ENCODE measurements around the gene PPHLN1.
"Not testable (repeated sequence)": the region's sequence is repeated elsewhere in the genome, so short reads cannot be mapped to it uniquely, and the experiment has no call there.

Gene PPHLN1

GRCh38 chr12:42323856-42324255 lies 2.1 kb upstream of the PPHLN1 start:
- no peak for FAIRE-seq

DNA sequence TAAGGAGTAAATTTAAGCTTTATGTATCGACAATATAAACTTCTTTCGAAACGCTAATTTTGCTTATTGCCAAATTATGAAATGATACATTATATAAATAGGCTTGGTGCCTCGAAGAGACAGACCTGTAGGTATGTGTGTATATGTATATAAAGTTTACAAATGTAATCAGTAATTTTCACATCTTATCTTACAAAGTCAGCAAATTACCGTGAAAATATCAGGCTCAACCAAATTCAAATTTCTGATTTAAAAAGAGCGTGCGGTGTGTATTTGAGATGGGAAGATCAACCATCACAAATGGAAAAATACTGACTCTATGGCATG lies 678 bp upstream of the PPHLN1 start:
- no peak for FAIRE-seq

DNA sequence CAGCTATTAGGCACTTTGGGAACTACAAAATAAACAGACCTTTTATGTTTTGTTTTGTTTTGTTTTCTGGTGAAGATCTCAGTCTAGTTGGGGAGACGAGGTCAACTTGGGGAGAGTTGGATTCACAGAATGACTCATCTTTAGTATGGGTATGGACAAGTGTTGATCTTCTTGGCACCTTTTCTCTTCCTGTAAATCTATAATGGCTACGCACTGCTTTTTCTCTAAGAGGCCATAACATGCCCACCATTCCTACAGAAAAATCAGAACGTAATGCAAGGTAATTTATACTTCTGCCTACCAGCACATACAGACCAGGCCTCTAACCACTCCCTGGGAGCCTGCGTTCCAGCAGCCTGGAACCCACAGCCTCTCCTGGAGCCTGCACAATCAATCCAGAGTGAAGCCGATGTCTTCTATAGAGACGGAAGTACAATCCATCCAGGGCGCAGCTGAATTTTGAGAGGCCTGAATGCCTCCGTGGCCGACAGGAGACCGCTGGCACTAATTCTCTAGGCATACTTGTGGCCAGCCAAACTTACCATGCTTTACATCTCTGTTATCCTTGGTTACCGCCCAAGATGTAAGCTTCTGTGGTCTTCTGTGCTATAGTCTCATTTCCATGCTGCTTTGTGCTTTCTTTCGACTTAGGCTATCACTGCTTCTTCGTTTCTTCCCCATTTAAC lies 717 bp downstream of the PPHLN1 start:
- FAIRE-seq: peak; percentile 5

DNA sequence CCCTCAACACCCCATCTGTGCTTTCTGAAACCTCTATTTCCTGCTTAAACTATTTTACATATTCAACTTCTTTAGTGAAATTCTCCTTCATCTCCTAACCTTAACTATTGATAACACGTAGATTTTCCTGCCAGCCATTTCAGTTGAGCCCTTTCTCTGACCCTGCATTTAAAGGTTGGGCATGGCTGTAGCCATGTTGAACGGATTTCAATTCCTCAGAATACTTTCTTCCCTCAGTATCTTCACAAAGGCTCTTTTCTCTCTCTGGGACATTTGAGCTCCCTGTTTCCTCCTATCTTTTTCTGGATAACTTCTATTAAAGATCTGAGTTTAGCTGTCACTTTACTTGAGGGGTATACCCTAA lies 1.2 kb downstream of the PPHLN1 start:
- no peak for FAIRE-seq

- not testable (repeated sequence) for FAIRE-seq
Observed at GRCh38 chr12:42330097-42330496, 4.1 kb downstream of the PPHLN1 start.

GRCh38 chr12:42332301-42333285 lies 6.6 kb downstream of the PPHLN1 start:
- FAIRE-seq: peak; percentile 99

DNA sequence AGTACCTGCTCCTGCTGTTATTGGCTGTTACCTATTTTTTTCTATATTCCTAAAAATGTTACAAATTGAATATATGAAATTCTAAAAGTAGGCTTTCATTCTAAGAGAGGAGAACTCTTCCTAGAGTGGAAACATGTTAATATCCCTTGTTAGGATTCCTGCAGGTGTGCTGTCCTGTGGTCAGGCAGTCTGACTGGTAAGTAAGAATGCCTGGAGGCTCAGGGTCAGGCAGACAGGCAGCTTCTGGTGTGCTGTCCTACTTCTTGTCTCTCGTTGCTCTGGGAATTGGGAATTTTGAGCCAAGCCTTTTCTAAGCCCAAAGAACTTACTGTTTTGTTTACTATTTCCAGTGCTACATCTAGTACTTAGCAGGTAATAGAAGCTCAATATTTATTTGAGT lies 10.3 kb downstream of the PPHLN1 start:
- no peak for FAIRE-seq

DNA sequence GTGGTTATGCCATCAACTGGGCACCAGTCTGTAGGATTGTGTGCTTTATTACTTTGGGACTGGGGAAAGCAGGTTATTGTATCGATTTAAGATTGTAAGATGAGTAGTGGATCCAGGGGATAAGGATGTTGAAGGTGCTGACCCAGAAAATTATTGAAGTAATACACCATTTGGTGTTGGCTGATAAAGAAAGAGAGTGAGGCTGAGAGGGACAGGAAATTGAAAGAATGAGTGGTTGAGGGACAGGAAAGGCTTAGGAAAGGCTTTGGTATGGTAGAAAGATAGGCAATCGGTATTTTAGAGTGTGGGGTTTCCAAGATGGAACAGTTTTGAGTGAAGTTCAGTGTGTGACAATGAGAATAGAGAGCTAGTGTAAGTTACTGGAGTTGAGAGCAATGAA lies 12.3 kb downstream of the PPHLN1 start:
- FAIRE-seq: no peak

- no peak for FAIRE-seq
Observed at GRCh38 chr12:42342028-42342427, 16.1 kb downstream of the PPHLN1 start.

GRCh38 chr12:42343721-42344120 lies 17.8 kb downstream of the PPHLN1 start:
- no peak for FAIRE-seq

- FAIRE-seq: no peak
Observed at GRCh38 chr12:42346403-42347002, 20.5 kb downstream of the PPHLN1 start.

GRCh38 chr12:42349119-42350020 lies 23.4 kb downstream of the PPHLN1 start:
- not testable (repeated sequence) for FAIRE-seq

DNA sequence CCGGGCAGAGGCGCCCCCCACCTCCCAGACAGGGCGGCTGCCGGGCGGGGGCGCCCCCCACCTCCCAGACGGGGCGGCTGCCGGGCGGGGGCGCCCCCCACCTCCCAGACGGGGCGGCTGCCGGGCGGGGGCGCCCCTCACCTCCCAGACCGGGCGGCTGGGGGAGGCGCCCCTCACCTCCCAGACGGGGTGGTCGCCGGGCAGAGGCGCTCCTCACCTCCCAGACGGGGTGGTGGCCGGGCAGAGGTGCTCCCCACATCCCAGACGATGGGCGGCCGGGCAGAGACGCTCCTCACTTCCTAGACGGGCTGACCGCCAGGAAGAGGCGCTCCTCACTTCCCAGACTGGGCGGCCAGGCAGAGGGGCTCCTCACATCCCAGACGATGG lies 24.0 kb downstream of the PPHLN1 start:
- not testable (repeated sequence) for FAIRE-seq

DNA sequence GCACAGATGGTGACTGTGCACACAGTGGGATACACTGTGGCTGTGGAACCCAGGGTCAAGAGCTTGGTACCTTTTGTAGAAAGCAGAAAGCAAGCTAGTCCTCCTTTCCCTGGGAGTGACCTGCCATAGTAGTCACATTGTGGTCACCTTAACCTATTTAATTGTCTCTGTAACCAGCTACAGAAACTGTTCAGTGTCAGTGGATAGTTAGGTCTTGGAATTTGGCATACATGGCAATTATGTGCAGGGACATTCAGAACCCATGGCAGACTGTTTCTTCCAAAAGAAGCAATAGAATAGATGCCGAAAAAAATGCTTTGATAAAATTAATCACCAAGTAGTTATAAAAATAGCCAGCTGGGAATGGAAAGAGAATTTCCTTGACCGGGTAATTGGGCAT lies 30.4 kb downstream of the PPHLN1 start:
- FAIRE-seq: no peak

DNA sequence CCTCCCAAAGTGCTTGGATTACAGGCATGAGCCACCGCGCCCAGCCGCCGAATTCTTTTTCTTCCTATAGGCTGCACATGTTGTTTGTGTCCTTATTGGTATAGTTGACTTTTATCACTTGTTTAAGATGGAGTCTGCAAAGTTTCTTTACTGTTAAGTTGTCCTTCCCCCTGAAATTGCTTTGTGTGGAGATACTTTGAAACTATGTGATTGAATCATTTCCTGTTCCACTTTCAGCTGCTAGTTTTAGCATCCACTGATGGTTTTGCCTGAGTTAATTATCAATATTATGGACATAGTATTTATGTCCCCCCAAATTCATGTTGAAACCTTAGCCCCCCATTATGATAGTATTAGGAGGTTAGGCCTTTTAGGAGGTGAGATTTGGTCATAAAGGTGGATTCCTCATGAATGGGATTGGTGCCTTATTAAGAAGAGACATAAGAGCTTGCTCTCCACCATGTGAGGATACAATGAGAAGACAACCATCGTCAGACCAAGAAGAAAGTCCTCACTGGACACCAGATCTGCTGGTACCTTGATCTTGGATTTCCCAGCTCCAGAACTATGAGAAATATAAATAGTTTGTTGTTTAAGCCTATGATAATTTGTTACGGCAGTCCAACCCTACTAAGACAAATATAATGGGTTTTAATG lies 34.9 kb downstream of the PPHLN1 start:
- FAIRE-seq: no peak

- no peak for FAIRE-seq
Observed at GRCh38 chr12:42361909-42362646, 36.1 kb downstream of the PPHLN1 start.

DNA sequence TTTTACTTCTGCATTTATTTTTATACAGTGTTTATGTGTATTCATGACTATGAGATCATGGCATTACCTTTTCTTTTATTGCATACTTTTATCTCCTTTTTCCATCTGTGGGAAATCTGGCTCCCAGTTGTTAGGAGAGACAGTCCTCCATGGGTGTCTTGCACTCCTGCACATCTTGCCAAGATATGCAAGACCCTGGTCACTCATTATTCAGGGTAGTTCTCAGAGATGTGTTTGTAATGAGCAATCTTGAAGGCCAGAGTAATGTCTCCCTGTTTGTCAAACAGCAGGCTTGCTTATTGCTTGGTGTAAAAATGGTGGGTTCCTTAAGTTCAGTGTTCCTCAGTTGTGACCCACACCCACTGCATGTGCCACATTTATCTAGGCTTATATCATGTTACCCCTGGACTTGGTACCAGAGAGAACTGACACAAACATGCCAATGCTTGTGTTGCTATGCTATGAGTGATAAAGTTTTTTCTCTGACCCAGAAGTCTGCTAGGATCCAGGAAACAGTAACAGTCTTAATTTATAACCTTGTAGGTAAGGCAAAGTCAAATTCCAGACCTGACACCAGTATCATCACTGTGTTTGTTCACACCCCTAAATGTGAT lies 36.8 kb downstream of the PPHLN1 start:
- no peak for FAIRE-seq

- FAIRE-seq: no peak
Observed at GRCh38 chr12:42364692-42365091, 38.7 kb downstream of the PPHLN1 start.

DNA sequence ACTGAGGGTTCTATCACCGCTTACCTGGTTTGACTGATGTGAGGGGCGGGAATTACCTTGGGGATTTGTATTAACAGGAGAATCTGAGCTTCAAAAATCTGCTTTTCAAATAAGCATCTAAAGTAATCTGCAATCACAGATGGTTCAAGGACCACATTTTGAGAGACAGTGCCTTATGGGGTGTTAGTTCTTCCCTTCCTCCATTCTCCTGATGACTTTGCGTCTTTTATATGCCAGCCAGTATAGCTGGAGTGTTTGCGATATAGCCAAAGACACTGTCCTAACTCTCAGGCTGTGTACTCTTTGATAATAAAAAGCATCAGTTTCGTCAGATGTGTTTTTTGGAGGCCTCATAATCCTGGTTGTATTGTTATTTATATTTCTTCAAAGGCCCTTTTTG lies 39.5 kb downstream of the PPHLN1 start:
- no peak for FAIRE-seq

DNA sequence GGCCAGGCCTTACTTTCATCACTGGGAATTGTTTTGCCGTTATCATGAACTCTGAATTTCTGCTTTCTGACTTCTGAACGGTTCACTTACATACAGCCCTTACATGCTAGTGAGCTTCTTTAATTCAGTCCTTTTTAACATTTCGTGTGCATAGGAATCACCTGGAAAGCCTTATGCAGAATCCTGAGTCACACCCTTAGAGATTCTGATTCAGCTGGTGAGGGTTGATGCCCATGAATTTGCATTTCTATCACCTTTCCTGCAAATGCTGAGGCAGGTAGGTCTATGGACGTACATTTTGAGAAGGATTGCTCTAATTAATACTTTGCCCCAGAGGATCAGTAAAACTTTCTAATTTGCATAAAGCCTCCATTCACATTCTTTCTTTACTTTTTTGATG lies 44.0 kb downstream of the PPHLN1 start:
- no peak for FAIRE-seq

- peak; percentile 74 for FAIRE-seq
Observed at GRCh38 chr12:42372154-42372791, 46.3 kb downstream of the PPHLN1 start.
